ENCODE results near the gene CHRNA5. TPM values are rescaled to one million over a fixed set of nuclear protein-coding genes. Genes with fewer than 3 reads are reported as not detected.

CHRNA5 gene
- total and polyA plus RNA-seq, 9 of the 15 experiments (the other 6 are each of a cell fraction or from before 2014, with no cell fraction given): 2.8 to 16.1 (median 11.4) TPM

DNA sequence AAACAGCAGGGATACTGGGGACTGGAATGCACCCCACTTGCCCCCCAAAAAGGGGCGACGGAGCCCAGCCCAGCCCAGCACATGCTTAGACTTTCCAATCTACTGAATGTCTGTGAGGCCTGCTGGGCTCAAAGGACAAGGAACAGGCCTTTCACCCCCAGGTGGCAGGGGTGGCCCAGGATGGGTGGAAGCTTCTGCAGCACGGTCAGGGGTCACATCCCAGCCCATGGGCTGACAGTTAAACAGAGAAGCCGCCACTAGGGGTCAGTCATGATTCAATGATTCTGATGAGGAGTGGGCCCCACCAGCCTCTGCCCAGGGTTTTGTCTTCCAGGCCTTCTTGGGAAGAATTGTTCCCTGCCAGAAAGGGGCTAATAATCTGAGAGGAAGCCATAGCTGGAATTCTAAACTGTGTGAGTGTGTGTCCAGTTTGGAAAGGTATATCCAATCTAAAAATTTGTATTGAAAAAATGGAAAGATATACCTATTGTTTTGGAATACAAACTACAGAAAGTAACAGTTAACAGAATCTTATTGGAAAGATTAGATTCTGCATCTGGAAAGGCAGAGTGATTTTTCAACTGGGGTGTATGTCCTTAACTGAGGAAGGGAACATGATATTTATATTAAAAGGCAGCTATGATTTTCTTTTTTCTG is 73.5 kb downstream of the CHRNA5 start (continued):
- TF ChIP-seq DACH1 (IDR thresholded peaks at IDR 0.05; ENCODE audit: partially characterized antibody): no peak
- TF ChIP-seq MYC (IDR thresholded peaks at IDR 0.05; ENCODE audit: low read depth, low read length): no peak
- TF ChIP-seq MYC (CRISPR knock-in tag; IDR thresholded peaks at IDR 0.05; ENCODE audit: borderline replicate concordance, low read depth): no peak
- no peak for TF ChIP-seq ZNF57 (CRISPR knock-in tag; IDR thresholded peaks at IDR 0.05)
- TF ChIP-seq, protein P1, sequence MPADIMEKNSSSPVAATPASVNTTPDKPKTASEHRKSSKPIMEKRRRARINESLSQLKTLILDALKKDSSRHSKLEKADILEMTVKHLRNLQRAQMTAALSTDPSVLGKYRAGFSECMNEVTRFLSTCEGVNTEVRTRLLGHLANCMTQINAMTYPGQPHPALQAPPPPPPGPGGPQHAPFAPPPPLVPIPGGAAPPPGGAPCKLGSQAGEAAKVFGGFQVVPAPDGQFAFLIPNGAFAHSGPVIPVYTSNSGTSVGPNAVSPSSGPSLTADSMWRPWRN (IDR thresholded peaks at IDR 0.05; ENCODE audit: low read depth): no peak
- TF ChIP-seq ZZZ3 (IDR thresholded peaks at IDR 0.05): no peak
- TF ChIP-seq ZNF785 (CRISPR knock-in tag; IDR thresholded peaks at IDR 0.05): no peak
- TF ChIP-seq HSF4 (CRISPR knock-in tag; IDR thresholded peaks at IDR 0.05; ENCODE audit: borderline replicate concordance): no peak
- peak; percentile 26; the same call in 1 of the 2 replicates for TF ChIP-seq JUND (IDR thresholded peaks at IDR 0.05; ENCODE audit: borderline replicate concordance, low read depth, low read length)
- no peak for TF ChIP-seq JUND (tag; IDR thresholded peaks at IDR 0.05; ENCODE audit: borderline replicate concordance, low read depth, low read length)

All from K562 (cell line).